ENCODE measurements around the gene GARS1. TPM values are rescaled to one million over a fixed set of nuclear protein-coding genes. Genes with fewer than 3 reads are reported as not detected.

GARS1 gene
- polyA plus RNA-seq, 1 experiment, result 1,118 TPM

- H3K27me3 ChIP-seq (ENCODE audit: control insufficient read depth, insufficient read depth, low read length), result peaks cover 56% of the 10 kb centered on the region
- DNase-seq (ENCODE audit: low read depth), result no peak
- ChIA-PET CTCF (no interaction called here), POLR2A (no interaction called here)
- no peaks in the 10 kb centered on the region for H3K36me3 ChIP-seq (ENCODE audit: control insufficient read depth, insufficient read depth, low read length)
- TF ChIP-seq CTCF (IDR thresholded peaks at IDR 0.05; ENCODE audit: insufficient read depth, low read depth, low read length), result no peak
- no peak overlapping the region for H3K4me3 ChIP-seq (ENCODE audit: low read depth, low read length)
Measured at GRCh38 chr7:30679664-30680063, 85.0 kb downstream of the GARS1 start.

DNA sequence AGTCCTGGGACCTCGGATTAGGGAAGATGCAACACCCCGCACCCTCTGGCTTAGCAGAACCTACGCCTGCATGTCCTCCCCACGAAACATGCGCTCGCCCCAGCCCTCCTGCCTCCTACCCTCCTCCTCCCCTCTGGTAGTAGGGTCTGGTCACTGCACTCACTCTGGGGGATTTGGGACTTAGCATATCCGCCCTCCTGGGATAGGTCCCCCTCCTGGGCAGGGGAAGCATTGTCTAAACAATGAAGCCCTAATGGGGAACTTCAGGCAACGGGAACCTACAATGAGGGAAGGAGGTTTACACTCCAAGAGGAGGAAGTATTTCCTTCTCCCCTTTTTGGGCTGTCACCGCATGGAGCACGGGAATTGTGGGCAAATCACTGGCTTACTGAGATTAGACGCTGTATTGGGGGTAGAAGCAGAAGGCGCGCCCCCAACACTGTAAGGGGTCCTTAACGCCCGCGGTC is 86.7 kb downstream of the GARS1 start:
- CTCF ChIA-PET, result interaction anchor here (0.8 kb wide), 1 partner anchor 31 kb away, joined by 3 read pairs; no protein-coding TSS in a partner anchor

DNA sequence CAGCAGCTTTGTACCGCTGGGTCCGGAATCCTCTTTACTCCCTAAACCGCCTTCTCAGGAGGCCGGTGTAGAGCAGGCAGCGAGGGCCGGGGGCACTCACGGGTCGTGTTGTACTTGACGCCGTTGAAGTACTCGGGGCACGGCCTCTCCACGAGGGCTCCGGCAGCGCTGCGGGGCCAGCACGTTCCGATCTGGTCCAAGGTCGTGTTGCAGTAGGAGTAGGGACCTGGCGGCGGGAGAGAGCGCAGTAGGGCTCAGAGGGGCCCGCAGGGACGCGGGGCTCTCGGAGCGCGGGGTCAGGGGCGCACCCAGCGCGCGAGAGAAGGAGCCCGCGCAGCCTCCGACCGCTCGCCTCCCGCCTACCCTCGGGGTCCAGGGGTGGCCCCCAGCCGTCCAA is 87.1 kb downstream of the GARS1 start:
- ChIA-PET POLR2A (no interaction called here), CTCF (interaction anchor here (0.8 kb wide), 1 partner anchor 32 kb away, joined by 3 read pairs; no protein-coding TSS in a partner anchor)
- no peaks in the 10 kb centered on the region for H3K36me3 ChIP-seq (ENCODE audit: control insufficient read depth, insufficient read depth, low read length)
- H3K27me3 ChIP-seq (ENCODE audit: control insufficient read depth, insufficient read depth, low read length), result peaks cover 56% of the 10 kb centered on the region
- no peak overlapping the region for H3K4me3 ChIP-seq (ENCODE audit: low read depth, low read length)
- TF ChIP-seq CTCF (IDR thresholded peaks at IDR 0.05; ENCODE audit: insufficient read depth, low read depth, low read length), result no peak
- DNase-seq (ENCODE audit: low read depth), result no peak

More for the DNA sequence above, 86.7 kb downstream of the GARS1 start:
- POLR2A ChIA-PET, result no interaction called here
- H3K36me3 ChIP-seq (ENCODE audit: control insufficient read depth, insufficient read depth, low read length), result no peaks in the 10 kb centered on the region
- no peak for DNase-seq (ENCODE audit: low read depth)
- H3K27me3 ChIP-seq (ENCODE audit: control insufficient read depth, insufficient read depth, low read length), result peaks cover 59% of the 10 kb centered on the region
- no peak overlapping the region for H3K4me3 ChIP-seq (ENCODE audit: low read depth, low read length)
- TF ChIP-seq CTCF (IDR thresholded peaks at IDR 0.05; ENCODE audit: insufficient read depth, low read depth, low read length), result no peak

DNA sequence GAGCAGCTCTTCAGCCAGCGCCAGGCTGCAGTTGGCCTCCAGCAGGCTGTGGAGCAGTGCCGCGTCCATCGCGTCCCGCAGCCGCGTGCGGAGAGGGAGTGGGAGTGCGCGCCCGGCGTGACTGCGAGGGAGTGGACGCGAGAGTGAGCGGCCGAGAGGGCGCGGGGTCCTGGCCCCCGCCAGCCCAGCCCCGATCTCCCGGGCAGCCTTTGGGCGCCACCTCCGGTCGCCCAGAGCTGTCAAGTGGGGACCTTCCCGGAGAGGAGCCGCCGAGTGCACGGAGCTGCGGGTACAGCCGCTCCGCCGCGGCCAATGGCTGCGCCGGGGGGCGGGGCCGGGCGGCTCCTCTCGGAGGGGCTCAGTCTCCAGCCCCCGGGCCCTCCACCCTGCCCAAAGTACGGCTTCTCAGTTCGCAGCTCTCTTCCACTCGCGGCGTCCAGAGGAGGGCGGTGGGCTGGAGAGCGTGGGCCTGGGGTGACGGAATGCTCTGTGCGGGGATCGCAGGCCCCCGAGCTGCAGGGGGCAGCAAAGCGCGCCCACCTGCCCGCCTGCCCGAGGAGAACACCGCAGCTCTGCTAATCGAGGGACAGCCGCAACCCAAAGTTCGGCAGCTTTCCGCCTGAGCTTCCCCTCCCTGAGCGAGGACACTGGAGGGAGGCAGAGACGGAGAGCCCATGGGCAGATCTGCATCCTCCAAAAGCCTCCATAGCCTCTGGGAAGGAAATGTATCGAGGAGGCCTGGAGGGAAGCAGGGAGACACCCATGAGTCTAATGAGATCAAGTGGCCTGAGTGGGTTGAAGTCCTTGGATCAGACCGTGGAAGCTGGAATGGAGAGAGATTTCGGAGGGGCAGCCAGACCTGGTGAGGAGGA is 87.8 kb downstream of the GARS1 start, which contains the start of gene CRHR2:
Gene CRHR2 (minus strand): TSS at position 245 of the 872 bp plus-strand sequence. CDS start 176 bp downstream, at position 69.
- H3K4me3 ChIP-seq (ENCODE audit: low read depth, low read length), result no peak within 1 kb of the TSS
- H3K27me3 ChIP-seq (ENCODE audit: control insufficient read depth, insufficient read depth, low read length), result peaks cover 56% of the 10 kb centered on the region
- ChIA-PET CTCF (interaction anchor here (0.6 to 0.8 kb wide), 3 partner anchors 32 to 528 kb away, joined by 3 read pairs; no protein-coding TSS in a partner anchor), POLR2A (no interaction called here)
- TF ChIP-seq CTCF (IDR thresholded peaks at IDR 0.05; ENCODE audit: insufficient read depth, low read depth, low read length), result 0 out of 2 replicates have a peak, but pooled peaks have one; percentile 19
- no peak for DNase-seq (ENCODE audit: low read depth)
- no peaks in the 10 kb centered on the region for H3K36me3 ChIP-seq (ENCODE audit: control insufficient read depth, insufficient read depth, low read length)

- H3K4me3 ChIP-seq (ENCODE audit: low read depth, low read length), result no peak overlapping the region
- H3K27me3 ChIP-seq (ENCODE audit: control insufficient read depth, insufficient read depth, low read length), result peaks cover 53% of the 10 kb centered on the region
- no peak for TF ChIP-seq CTCF (IDR thresholded peaks at IDR 0.05; ENCODE audit: insufficient read depth, low read depth, low read length)
- H3K36me3 ChIP-seq (ENCODE audit: control insufficient read depth, insufficient read depth, low read length), result no peaks in the 10 kb centered on the region
- POLR2A ChIA-PET, result no interaction called here
- CTCF ChIA-PET, result interaction anchor here (0.6 to 1.4 kb wide), 2 partner anchors 15 to 64 kb away, joined by 3 read pairs; no protein-coding TSS in a partner anchor
- no peak for DNase-seq (ENCODE audit: low read depth)
Measured at GRCh38 chr7:30683306-30683705, 88.6 kb downstream of the GARS1 start.

All from BJ (cell line).